ENCODE results near the gene PPM1L.

PPM1L gene

GRCh38 chr3:160812304-160812703, 56.3 kb downstream of the PPM1L start:
- no peaks in the 10 kb centered on the region for H3K36me3 ChIP-seq (replicated peaks; ENCODE audit: low read depth, low read length)
- no peaks in the 10 kb centered on the region for H3K9me3 ChIP-seq (ENCODE audit: insufficient read depth, low read length)
- peak overlapping the region; percentile 57 for H3K4me2 ChIP-seq (ENCODE audit: low read length)
- no peak for TF ChIP-seq EZH2phosphoT487 (IDR thresholded peaks at IDR 0.05; ENCODE audit: low read depth)
- no peak for TF ChIP-seq CTCF (IDR thresholded peaks at IDR 0.05; ENCODE audit: low read depth, low read length)
- no peak overlapping the region for H3K9ac ChIP-seq (ENCODE audit: low read length)
- H3K4me3 ChIP-seq (ENCODE audit: low read length), result peak overlapping the region; percentile 44
- H2AFZ ChIP-seq (ENCODE audit: low read depth, low read length), result no peak overlapping the region
- H3K27ac ChIP-seq (ENCODE audit: low read length), result no peak overlapping the region
- peaks cover 23% of the 10 kb centered on the region for H3K4me1 ChIP-seq (ENCODE audit: low read length)
- no peaks in the 10 kb centered on the region for H3K27me3 ChIP-seq (ENCODE audit: low read depth, low read length)
- no peaks in the 10 kb centered on the region for H4K20me1 ChIP-seq (ENCODE audit: insufficient read depth, low read length)
- no peaks in the 10 kb centered on the region for H3K79me2 ChIP-seq (ENCODE audit: low read length)

- no peaks in the 10 kb centered on the region for H3K36me3 ChIP-seq (replicated peaks; ENCODE audit: low read depth, low read length)
These were observed 59.2 kb downstream of the PPM1L start for GRCh38 chr3:160815280-160815679.

GRCh38 chr3:160820022-160820421, 64.0 kb downstream of the PPM1L start:
- no peaks in the 10 kb centered on the region for H3K79me2 ChIP-seq (ENCODE audit: low read length)
- no peak overlapping the region for H3K9ac ChIP-seq (ENCODE audit: low read length)
- no peaks in the 10 kb centered on the region for H3K27me3 ChIP-seq (ENCODE audit: low read depth, low read length)
- H3K4me3 ChIP-seq (ENCODE audit: low read length), result no peak overlapping the region
- no peaks in the 10 kb centered on the region for H4K20me1 ChIP-seq (ENCODE audit: insufficient read depth, low read length)
- no peaks in the 10 kb centered on the region for H3K36me3 ChIP-seq (replicated peaks; ENCODE audit: low read depth, low read length)
- TF ChIP-seq CTCF (IDR thresholded peaks at IDR 0.05; ENCODE audit: low read depth, low read length) (no peak), EZH2phosphoT487 (IDR thresholded peaks at IDR 0.05; ENCODE audit: low read depth) (no peak)
- no peak overlapping the region for H3K27ac ChIP-seq (ENCODE audit: low read length)
- H3K9me3 ChIP-seq (ENCODE audit: insufficient read depth, low read length), result no peaks in the 10 kb centered on the region
- no peaks in the 10 kb centered on the region for H3K4me1 ChIP-seq (ENCODE audit: low read length)
- H2AFZ ChIP-seq (ENCODE audit: low read depth, low read length), result no peak overlapping the region
- H3K4me2 ChIP-seq (ENCODE audit: low read length), result no peak overlapping the region

More at GRCh38 chr3:160815280-160815679, 59.2 kb downstream of the PPM1L start:
- Histone ChIP-seq H3K4me3 (ENCODE audit: low read length) (no peak overlapping the region), H3K9ac (ENCODE audit: low read length) (no peak overlapping the region), H3K4me1 (ENCODE audit: low read length) (peaks cover 12% of the 10 kb centered on the region), H4K20me1 (ENCODE audit: insufficient read depth, low read length) (no peaks in the 10 kb centered on the region), H3K4me2 (ENCODE audit: low read length) (no peak overlapping the region), H3K79me2 (ENCODE audit: low read length) (no peaks in the 10 kb centered on the region), H3K27ac (ENCODE audit: low read length) (no peak overlapping the region), H2AFZ (ENCODE audit: low read depth, low read length) (no peak overlapping the region), H3K9me3 (ENCODE audit: insufficient read depth, low read length) (no peaks in the 10 kb centered on the region), H3K27me3 (ENCODE audit: low read depth, low read length) (no peaks in the 10 kb centered on the region)
- no peak for TF ChIP-seq CTCF (IDR thresholded peaks at IDR 0.05; ENCODE audit: low read depth, low read length)
- no peak for TF ChIP-seq EZH2phosphoT487 (IDR thresholded peaks at IDR 0.05; ENCODE audit: low read depth)

GRCh38 chr3:160820430-160820829, 64.4 kb downstream of the PPM1L start:
- no peak overlapping the region for H3K4me3 ChIP-seq (ENCODE audit: low read length)
- H2AFZ ChIP-seq (ENCODE audit: low read depth, low read length), result no peak overlapping the region
- H3K27me3 ChIP-seq (ENCODE audit: low read depth, low read length), result no peaks in the 10 kb centered on the region
- H3K4me1 ChIP-seq (ENCODE audit: low read length), result no peaks in the 10 kb centered on the region
- no peaks in the 10 kb centered on the region for H3K9me3 ChIP-seq (ENCODE audit: insufficient read depth, low read length)
- H3K4me2 ChIP-seq (ENCODE audit: low read length), result no peak overlapping the region
- no peak overlapping the region for H3K9ac ChIP-seq (ENCODE audit: low read length)
- TF ChIP-seq CTCF (IDR thresholded peaks at IDR 0.05; ENCODE audit: low read depth, low read length), result no peak
- no peak for TF ChIP-seq EZH2phosphoT487 (IDR thresholded peaks at IDR 0.05; ENCODE audit: low read depth)
- H3K36me3 ChIP-seq (replicated peaks; ENCODE audit: low read depth, low read length), result no peaks in the 10 kb centered on the region
- no peaks in the 10 kb centered on the region for H4K20me1 ChIP-seq (ENCODE audit: insufficient read depth, low read length)
- H3K27ac ChIP-seq (ENCODE audit: low read length), result no peak overlapping the region
- H3K79me2 ChIP-seq (ENCODE audit: low read length), result no peaks in the 10 kb centered on the region
